GM12878 (cell line): ENCODE results near the gene C19orf38. TPM values are rescaled to one million over a fixed set of nuclear protein-coding genes. Genes with fewer than 3 reads are reported as not detected.

Experiments
- E2F4 ChIP-seq: IDR thresholded peaks from 2 replicates; pipeline ENCODE4 v1.6.1; 2012; ENCODE audit warnings: low read depth, low read length, improper control_type of control experiment
- E2F8 ChIP-seq: fragments of 450-650 bp; IDR thresholded peaks from 2 replicates; pipeline ENCODE4 v1.6.1; 2018; ENCODE audit warnings: mild to moderate bottlenecking, low read depth, moderate library complexity; ENCODE audit not compliant: partially characterized antibody
- IKZF1 ChIP-seq: fragments of 450-650 bp; conservative IDR thresholded peaks from 2 replicates; pipeline ENCODE4 v1.6.1; 2017; ENCODE audit warnings: antibody characterized with exemption, mild to moderate bottlenecking
- LARP7 ChIP-seq: fragments of 450-650 bp; IDR thresholded peaks from 2 replicates; pipeline ENCODE4 v1.6.1; 2017; ENCODE audit warnings: mild to moderate bottlenecking
- NFYA ChIP-seq: IDR thresholded peaks from 2 replicates; pipeline ENCODE4 v1.6.1; 2011; ENCODE audit warnings: low read depth, mild to moderate bottlenecking, low read length, improper control_type of control experiment, borderline replicate concordance
- NKRF ChIP-seq: fragments of 450-650 bp; conservative IDR thresholded peaks from 2 replicates; pipeline ENCODE4 v1.6.1; 2017; ENCODE audit warnings: mild to moderate bottlenecking, moderate library complexity
- POU2F2 ChIP-seq: IDR thresholded peaks from 3 replicates; pipeline ENCODE4 v1.6.1; 2011; ENCODE audit warnings: low read depth, mild to moderate bottlenecking, low read length, borderline replicate concordance
- RUNX3 ChIP-seq: IDR thresholded peaks from 2 replicates; pipeline ENCODE4 v1.6.1; 2012; ENCODE audit warnings: low read length, inconsistent platforms
- STAT1 ChIP-seq: fragments of 450-650 bp; conservative IDR thresholded peaks from 2 replicates; pipeline ENCODE4 v1.6.1; 2014; ENCODE audit warnings: antibody characterized with exemption, mild to moderate bottlenecking
- STAT3 ChIP-seq: IDR thresholded peaks from 2 replicates; pipeline ENCODE4 v1.6.1; 2011; ENCODE audit warnings: low read depth, low read length, improper control_type of control experiment
- ZBED1 ChIP-seq: IDR thresholded peaks from 2 replicates; pipeline ENCODE4 v1.6.1; 2016; ENCODE audit warnings: borderline replicate concordance
- ZBTB40 ChIP-seq: fragments of 450-650 bp; IDR thresholded peaks from 2 replicates; pipeline ENCODE4 v1.6.1; 2016; ENCODE audit warnings: mild to moderate bottlenecking, moderate library complexity, borderline replicate concordance
- ZNF622 ChIP-seq: fragments of 450-650 bp; IDR thresholded peaks from 2 replicates; pipeline ENCODE4 v1.6.1; 2017; ENCODE audit warnings: mild to moderate bottlenecking, inconsistent platforms
- polyA plus RNA-seq, 11 experiments: library from polyadenylated mRNA; depleted of rRNA in 4 of 11; unstranded in 6 of 11; stranded (reverse) in 5 of 11; fragments of >200 nt; fragmentation: Nextera tagmentation in 4 of 11; fragmentation: Illumina TruSeq in 1 of 11; extraction: Ambion mirVana in 4 of 11; extraction: Trizol in 1 of 11; gene quantifications; 1 replicate in 1 of 11; 2 replicates in 10 of 11; pipeline versions ENCODE4 v1.2.1 to v1.2.3, GENCODE V29; 2011 to 2016; ENCODE audit warnings: inconsistent platforms in 2 of 11, missing spikeins in 2 of 11, low read depth in 1 of 11
- total RNA-seq, 4 experiments: library from RNA; depleted of rRNA in 3 of 4; stranded (reverse); fragments of >200 nt in 3 of 4; fragmentation: Illumina TruSeq in 1 of 4; extraction: Trizol in 1 of 4; gene quantifications; 2 replicates each; pipeline versions ENCODE4 v1.2.1 to v1.2.3, GENCODE V29; 2013 to 2021
- TF ChIP-seq, protein P1 (sequence below): IDR thresholded peaks from 2 replicates; pipeline ENCODE4 v1.6.1; 2011; ENCODE audit warnings: borderline replicate concordance, low read depth, mild to moderate bottlenecking, moderate library complexity, mixed read lengths, low read length; ENCODE audit not compliant: insufficient read depth; ENCODE audit errors: extremely low read length

The C19orf38 gene
- total and polyA plus RNA-seq, 10 of the 15 experiments (the other 5 are each of a cell fraction or from before 2014, with no cell fraction given): 2.6 to 7.5 (median 5.0) TPM

- TF ChIP-seq E2F8 (no peak), E2F4 (no peak), IKZF1 (peak; percentile 52; the same call in 1 of the 2 replicates), ZNF622 (no peak), RUNX3 (no peak), NFYA (no peak), POU2F2 (no peak), STAT1 (no peak), LARP7 (peak; percentile 48; the same call in 1 of the 2 replicates), ZBTB40 (no peak), ZBED1 (no peak), STAT3 (no peak), NKRF (peak; percentile 14; the same call in 1 of the 2 replicates)
- TF ChIP-seq, protein P1, sequence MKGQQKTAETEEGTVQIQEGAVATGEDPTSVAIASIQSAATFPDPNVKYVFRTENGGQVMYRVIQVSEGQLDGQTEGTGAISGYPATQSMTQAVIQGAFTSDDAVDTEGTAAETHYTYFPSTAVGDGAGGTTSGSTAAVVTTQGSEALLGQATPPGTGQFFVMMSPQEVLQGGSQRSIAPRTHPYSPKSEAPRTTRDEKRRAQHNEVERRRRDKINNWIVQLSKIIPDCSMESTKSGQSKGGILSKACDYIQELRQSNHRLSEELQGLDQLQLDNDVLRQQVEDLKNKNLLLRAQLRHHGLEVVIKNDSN: no peak
These were observed 23.7 kb downstream of the C19orf38 start (continued) for GRCh38 chr19:10871711-10872545.
